ENCODE measurements around the gene TRIM25. TPM values are rescaled to one million over a fixed set of nuclear protein-coding genes. Genes with fewer than 3 reads are reported as not detected.

TRIM25 gene
- polyA plus RNA-seq, 4 donors = 13.2 to 47.2 (median 30.0) TPM

DNA sequence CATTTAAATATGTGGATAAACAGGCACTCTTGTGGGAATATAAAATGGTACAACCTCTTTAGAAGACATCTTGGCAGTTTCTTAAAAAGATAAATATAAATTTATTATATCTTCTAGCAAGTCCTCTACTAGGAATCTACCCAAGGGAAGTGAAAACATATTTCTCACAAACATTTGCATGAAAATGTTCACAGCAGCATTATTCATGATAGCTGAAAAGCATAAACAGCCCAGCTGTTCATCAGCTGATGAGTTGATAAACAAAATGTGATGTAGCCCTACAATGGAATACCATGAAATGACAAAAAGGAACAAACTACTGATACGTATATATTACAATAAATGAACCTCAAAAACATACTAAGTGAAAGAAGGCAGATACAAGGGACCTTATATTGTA lies 67.9 kb downstream of the TRIM25 start:
- 81 to 97% (median 96%) methylated on average over 1 of the region's 1 CpG for WGBS, 3 donors
- Histone ChIP-seq H3K4me3 (ENCODE audit: low read depth in 1 of 3, low read length in 3 of 3) (no peak overlapping the region), H3K27me3 (ENCODE audit: control insufficient read depth in 3 of 3, insufficient read depth in 3 of 3, low read length in 3 of 3) (no peaks in the 10 kb centered on the region), H3K9me3 (ENCODE audit: control insufficient read depth in 2 of 2, insufficient read depth in 1 of 2, low read depth in 1 of 2, low read length in 1 of 2) (no peaks in the 10 kb centered on the region), H3K27ac (ENCODE audit: low read depth in 1 of 3, low read length in 2 of 3) (no peak overlapping the region), H3K4me1 (ENCODE audit: control insufficient read depth in 3 of 3, insufficient read depth in 2 of 3, low read depth in 1 of 3, low read length in 2 of 3) (no peaks in the 10 kb centered on the region), H3K36me3 (ENCODE audit: control insufficient read depth in 3 of 3, insufficient read depth in 2 of 3, low read depth in 1 of 3, low read length in 3 of 3) (peaks cover 2 to 5% (median 3%) of the 10 kb centered on the region in 3 donors)
- DNase-seq (no peak), FAIRE-seq (no peak)

DNA sequence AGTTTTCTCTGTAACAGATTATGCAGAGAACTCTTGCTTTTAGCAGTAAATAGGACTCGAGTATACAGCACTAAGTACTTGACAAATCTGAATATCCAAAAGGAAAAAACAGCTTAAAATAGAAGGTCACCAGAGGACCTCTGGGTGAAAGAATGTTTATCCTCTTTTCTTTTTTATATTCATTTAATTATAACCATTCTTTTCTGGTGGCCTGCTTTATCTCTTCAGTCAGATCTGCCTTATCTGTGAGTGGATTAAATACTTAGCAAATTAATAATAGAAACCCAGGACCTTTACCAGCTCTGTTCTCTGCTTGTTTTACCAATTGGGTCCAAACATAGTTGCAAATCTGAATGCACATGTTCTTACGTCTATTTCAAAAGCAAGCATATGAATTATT lies 71.3 kb downstream of the TRIM25 start:
- no peak overlapping the region for H3K27ac ChIP-seq (ENCODE audit: low read depth in 1 of 3, low read length in 2 of 3)
- no peaks in the 10 kb centered on the region for H3K9me3 ChIP-seq (ENCODE audit: control insufficient read depth in 2 of 2, insufficient read depth in 1 of 2, low read depth in 1 of 2, low read length in 1 of 2)
- peaks cover 0 to 3% (median 0%) of the 10 kb centered on the region in 3 donors for H3K36me3 ChIP-seq (ENCODE audit: control insufficient read depth in 3 of 3, insufficient read depth in 2 of 3, low read depth in 1 of 3, low read length in 3 of 3)
- FAIRE-seq (no peak), DNase-seq (no peak)
- 78 to 86% (median 79%) methylated on average over 2 of the region's 2 CpGs for WGBS, 3 donors
- H3K27me3 ChIP-seq (ENCODE audit: control insufficient read depth in 3 of 3, insufficient read depth in 3 of 3, low read length in 3 of 3) = no peaks in the 10 kb centered on the region
- H3K4me1 ChIP-seq (ENCODE audit: control insufficient read depth in 3 of 3, insufficient read depth in 2 of 3, low read depth in 1 of 3, low read length in 2 of 3) = no peaks in the 10 kb centered on the region
- H3K4me3 ChIP-seq (ENCODE audit: low read depth in 1 of 3, low read length in 3 of 3) = no peak overlapping the region

DNA sequence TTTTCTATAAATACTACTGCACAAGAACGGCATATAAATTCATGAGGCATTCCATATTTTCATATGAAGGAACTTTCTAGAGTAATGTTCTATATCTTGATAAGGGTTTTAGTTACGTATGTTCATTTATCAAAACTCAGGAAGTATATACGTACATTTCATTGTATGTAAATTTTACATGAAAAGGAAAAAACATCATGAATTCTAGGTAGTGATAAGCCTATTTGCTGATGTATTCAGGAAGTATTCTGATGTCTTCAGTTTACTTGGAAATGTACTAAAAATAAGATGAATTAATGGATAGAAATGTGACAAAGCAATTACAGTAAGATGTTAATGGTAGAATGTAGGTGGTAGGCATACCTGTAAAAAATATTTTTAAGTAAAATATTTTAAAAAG lies 75.2 kb downstream of the TRIM25 start:
- H3K27ac ChIP-seq (ENCODE audit: low read depth in 1 of 3, low read length in 2 of 3) = no peak overlapping the region
- FAIRE-seq = no peak
- WGBS, 3 donors = 81 to 90% (median 81%) methylated on average over 3 of the region's 3 CpGs
- DNase-seq = no peak
- no peak overlapping the region for H3K4me3 ChIP-seq (ENCODE audit: low read depth in 1 of 3, low read length in 3 of 3)
- peaks cover 0 to 3% (median 0%) of the 10 kb centered on the region in 3 donors for H3K36me3 ChIP-seq (ENCODE audit: control insufficient read depth in 3 of 3, insufficient read depth in 2 of 3, low read depth in 1 of 3, low read length in 3 of 3)
- H3K4me1 ChIP-seq (ENCODE audit: control insufficient read depth in 3 of 3, insufficient read depth in 2 of 3, low read depth in 1 of 3, low read length in 2 of 3) = peaks cover 0 to 6% (median 4%) of the 10 kb centered on the region in 3 donors
- H3K9me3 ChIP-seq (ENCODE audit: control insufficient read depth in 2 of 2, insufficient read depth in 1 of 2, low read depth in 1 of 2, low read length in 1 of 2) = no peaks in the 10 kb centered on the region
- peaks cover 0 to 6% (median 0%) of the 10 kb centered on the region in 3 donors for H3K27me3 ChIP-seq (ENCODE audit: control insufficient read depth in 3 of 3, insufficient read depth in 3 of 3, low read length in 3 of 3)

Other genes starting within 250 kb of the TRIM25 start
- gene C17orf67, start 80.1 kb downstream of the TRIM25 start, polyA plus RNA-seq = 10 to 100 TPM in 2 of 4 donors, 1 to 10 TPM in 1, under 1 TPM in 1; 0.62 to 41.9 (median 6.6) TPM
- 1 to 10 TPM in 2 of 4 donors, under 1 TPM in 2; 0.27 to 2.8 (median 1.3) TPM for gene DGKE, start 79.9 kb downstream of the TRIM25 start, polyA plus RNA-seq
- 10 to 100 TPM in 3 of 4 donors, 1 to 10 TPM in 1; 8.4 to 20.4 (median 10.9) TPM for gene COIL, start 47.0 kb upstream of the TRIM25 start, polyA plus RNA-seq
- gene SCPEP1, start 64.1 kb upstream of the TRIM25 start, polyA plus RNA-seq = 100 to 1,000 TPM in 1 of 4 donors, 10 to 100 TPM in 3; 16.8 to 380 (median 38.2) TPM
- 10 to 100 TPM; 28.9 to 97.7 (median 55.4) TPM for gene AKAP1, start 171.2 kb upstream of the TRIM25 start, polyA plus RNA-seq

Measured in small intestine (tissue), 7 donors.